MCF 10A (cell line): ENCODE results near the gene DLG2. TPM values are rescaled to one million over a fixed set of nuclear protein-coding genes. Genes with fewer than 3 reads are reported as not detected.

Experiments
- BruUV-seq: library from RNA; stranded (reverse); fragments of 400-500 nt; replicated peaks from 2 replicates; lab custom pipeline; 2021; lab: Mats Ljungman, UMichigan
- CTCF ChIA-PET: fragments of 300-600 bp; sonication (Branson Sonifier 250); formaldehyde crosslinking; extraction: SDS; loops from one replicate; lab custom pipeline; 2021; ENCODE audit warnings: antibody characterized with exemption, inconsistent platforms; lab: Yijun Ruan, JAX
- POLR2A ChIA-PET: fragments of 300-600, 350-650 bp; sonication (Branson Sonifier 250); formaldehyde crosslinking; extraction: SDS; loops from one replicate; lab custom pipeline; 2020; ENCODE audit warnings: antibody characterized with exemption, inconsistent platforms; lab: Yijun Ruan, JAX
- DNase-seq: peaks from one replicate; pipeline ENCODE4 v3.0.0-alpha.2; 2018; ENCODE audit not compliant: unreplicated experiment
- H3K27ac Mint-ChIP-seq: one replicate; pipeline ENCODE4 v1.8.0; 2022; ENCODE audit warnings: mild to moderate bottlenecking, low read depth, mixed read lengths; ENCODE audit not compliant: unreplicated experiment
- H3K27me3 Mint-ChIP-seq: one replicate; pipeline ENCODE4 v1.8.0; 2022; ENCODE audit warnings: mixed read lengths; ENCODE audit not compliant: insufficient read depth, unreplicated experiment
- H3K36me3 Mint-ChIP-seq: one replicate; pipeline ENCODE4 v1.8.0; 2022; ENCODE audit warnings: mild to moderate bottlenecking, moderate library complexity, mixed read lengths; ENCODE audit not compliant: insufficient read depth, unreplicated experiment
- H3K4me1 Mint-ChIP-seq: one replicate; pipeline ENCODE4 v1.8.0; 2022; ENCODE audit warnings: mixed read lengths; ENCODE audit not compliant: insufficient read depth, unreplicated experiment
- H3K4me3 Mint-ChIP-seq: one replicate; pipeline ENCODE4 v1.8.0; 2022; ENCODE audit warnings: mild to moderate bottlenecking, moderate library complexity, mixed read lengths; ENCODE audit not compliant: unreplicated experiment
- H3K9me3 Mint-ChIP-seq: one replicate; pipeline ENCODE4 v1.8.0; 2022; ENCODE audit warnings: mixed read lengths; ENCODE audit not compliant: unreplicated experiment
- intact Hi-C: fragments of 100-400 bp; cut with micrococcal nuclease; formaldehyde crosslinking; loops from 2 replicates; pipeline ENCODE4 v1.14.1; 2022
- total RNA-seq: library from RNA; stranded (reverse); gene quantifications from 2 replicates; pipeline ENCODE4 v1.2.3, GENCODE V29; 2022
- TF ChIP-seq, protein P1 (sequence below): fragments of 200-600 bp; IDR thresholded peaks from one replicate; pipeline ENCODE4 v1.8.0; 2022; ENCODE audit warnings: antibody characterized with exemption, mild to moderate bottlenecking; ENCODE audit not compliant: unreplicated experiment

The DLG2 gene
- total RNA-seq, 1 experiment from 2014 or later = 0.26 TPM

DNA sequence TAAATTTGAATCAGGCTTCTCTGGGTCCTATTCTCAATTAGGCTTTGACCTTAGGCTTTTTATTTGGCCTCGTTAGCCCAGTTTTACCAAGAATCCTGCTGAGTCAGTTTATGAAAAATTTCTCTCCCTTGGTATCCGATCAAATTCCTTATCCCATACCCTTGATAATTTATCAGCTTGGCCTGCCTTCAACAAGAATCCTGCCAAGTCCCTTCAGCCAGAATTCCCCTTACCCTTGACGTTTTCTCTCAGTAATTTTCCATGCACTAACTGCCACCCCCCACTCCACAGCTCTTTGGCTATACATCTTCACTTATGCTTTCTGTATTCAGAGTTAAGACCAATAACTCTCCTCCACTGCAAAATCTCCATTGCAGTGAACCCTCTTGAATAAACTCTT is 1530.0 kb downstream of the DLG2 start:
- intact Hi-C loops = no loop called here
- DNase-seq = no peak
- Mint-ChIP-seq H3K27me3 (peaks cover 11% of the 10 kb centered on the region), H3K4me1 (no peaks in the 10 kb centered on the region), H3K4me3 (no peak overlapping the region), H3K27ac (no peak overlapping the region), H3K9me3 (no peaks in the 10 kb centered on the region), H3K36me3 (no peaks in the 10 kb centered on the region)
- TF ChIP-seq, protein P1, sequence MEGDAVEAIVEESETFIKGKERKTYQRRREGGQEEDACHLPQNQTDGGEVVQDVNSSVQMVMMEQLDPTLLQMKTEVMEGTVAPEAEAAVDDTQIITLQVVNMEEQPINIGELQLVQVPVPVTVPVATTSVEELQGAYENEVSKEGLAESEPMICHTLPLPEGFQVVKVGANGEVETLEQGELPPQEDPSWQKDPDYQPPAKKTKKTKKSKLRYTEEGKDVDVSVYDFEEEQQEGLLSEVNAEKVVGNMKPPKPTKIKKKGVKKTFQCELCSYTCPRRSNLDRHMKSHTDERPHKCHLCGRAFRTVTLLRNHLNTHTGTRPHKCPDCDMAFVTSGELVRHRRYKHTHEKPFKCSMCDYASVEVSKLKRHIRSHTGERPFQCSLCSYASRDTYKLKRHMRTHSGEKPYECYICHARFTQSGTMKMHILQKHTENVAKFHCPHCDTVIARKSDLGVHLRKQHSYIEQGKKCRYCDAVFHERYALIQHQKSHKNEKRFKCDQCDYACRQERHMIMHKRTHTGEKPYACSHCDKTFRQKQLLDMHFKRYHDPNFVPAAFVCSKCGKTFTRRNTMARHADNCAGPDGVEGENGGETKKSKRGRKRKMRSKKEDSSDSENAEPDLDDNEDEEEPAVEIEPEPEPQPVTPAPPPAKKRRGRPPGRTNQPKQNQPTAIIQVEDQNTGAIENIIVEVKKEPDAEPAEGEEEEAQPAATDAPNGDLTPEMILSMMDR = no peak
- ChIA-PET CTCF (interaction anchor here (0.7 kb wide), 3 partner anchors 13 to 143 kb away, joined by 3 to 5 read pairs (median 3); no protein-coding TSS in a partner anchor), POLR2A (interaction anchor here (0.7 kb wide), 1 partner anchor 175 kb away, joined by 3 read pairs; no protein-coding TSS in a partner anchor)
- BruUV-seq = no TSS peak

DNA sequence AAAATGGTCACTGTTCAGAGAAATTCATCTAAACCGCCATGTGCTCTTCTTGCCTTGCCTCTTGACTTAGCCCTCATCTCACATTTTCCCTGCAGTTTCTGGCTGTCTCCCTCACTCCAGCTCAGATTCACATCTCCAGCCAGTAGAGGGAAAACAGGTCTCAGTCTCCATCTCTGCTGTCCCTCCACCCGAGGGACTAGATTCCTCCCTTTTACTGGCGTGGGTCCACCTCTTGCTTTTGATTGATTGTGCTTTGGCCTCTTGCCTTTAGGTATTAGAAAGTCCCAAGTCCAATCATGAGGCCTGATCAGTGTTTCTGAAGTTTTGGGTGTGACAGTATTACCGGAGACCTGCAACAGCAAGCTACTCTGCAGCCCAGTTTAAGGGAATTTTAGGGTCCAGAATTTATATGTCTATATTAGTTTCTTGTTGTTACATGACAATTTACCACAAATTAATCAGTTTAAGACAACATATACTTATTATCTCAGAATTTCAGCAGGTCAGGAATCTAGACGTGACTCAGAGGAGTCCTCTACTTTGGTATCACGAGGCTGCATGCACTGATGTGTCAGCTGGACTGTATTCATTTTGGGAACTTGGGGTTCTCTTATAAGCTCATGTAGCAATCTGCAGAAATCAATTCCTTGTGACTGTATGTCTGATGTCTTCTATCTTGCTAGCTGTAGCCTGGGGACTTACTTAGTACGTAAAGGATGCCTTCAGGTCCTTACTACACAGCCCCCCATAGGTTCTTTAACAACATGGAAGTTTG is 1535.7 kb downstream of the DLG2 start:
- CTCF ChIA-PET = no interaction called here

GRCh38 chr11:84089072-84090057 is 1537.8 kb downstream of the DLG2 start:
- TF ChIP-seq, protein P1 = no peak
- no TSS peak for BruUV-seq
- Mint-ChIP-seq H3K9me3 (no peaks in the 10 kb centered on the region), H3K4me1 (no peaks in the 10 kb centered on the region), H3K27me3 (no peaks in the 10 kb centered on the region), H3K27ac (no peak overlapping the region), H3K36me3 (no peaks in the 10 kb centered on the region), H3K4me3 (no peak overlapping the region)
- ChIA-PET POLR2A (no interaction called here), CTCF (no interaction called here)
- intact Hi-C loops = no loop called here
- DNase-seq = no peak

More for the DNA sequence above, 1535.7 kb downstream of the DLG2 start:
- Mint-ChIP-seq H3K9me3 (no peaks in the 10 kb centered on the region), H3K27me3 (peaks cover 11% of the 10 kb centered on the region), H3K27ac (no peak overlapping the region), H3K36me3 (no peaks in the 10 kb centered on the region), H3K4me3 (no peak overlapping the region), H3K4me1 (no peaks in the 10 kb centered on the region)
- TF ChIP-seq, protein P1 = no peak
- no peak for DNase-seq
- intact Hi-C loops = no loop called here
- POLR2A ChIA-PET = no interaction called here
- BruUV-seq = no TSS peak

DNA sequence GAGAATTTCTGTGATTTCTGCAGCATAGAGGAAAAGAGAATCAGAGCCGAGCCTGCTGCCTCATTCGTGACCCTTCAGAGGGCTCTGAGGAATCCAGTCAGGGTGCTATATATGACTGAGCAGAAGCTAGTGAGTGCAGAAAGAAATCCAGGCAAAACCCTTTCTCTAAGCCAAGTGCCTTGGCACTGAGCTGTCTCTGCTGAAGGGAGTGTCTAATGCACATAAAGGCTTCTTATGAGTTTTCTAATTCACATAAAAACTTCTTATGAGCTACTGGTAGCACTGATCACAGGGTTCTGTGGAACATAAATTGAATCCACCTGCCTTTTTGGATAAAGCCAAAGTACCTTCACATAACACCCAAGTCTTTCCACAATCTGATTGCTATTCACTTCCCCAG is 1555.3 kb downstream of the DLG2 start:
- peaks cover 9% of the 10 kb centered on the region for H3K27me3 Mint-ChIP-seq
- no peak overlapping the region for H3K27ac Mint-ChIP-seq
- no peak overlapping the region for H3K4me3 Mint-ChIP-seq
- H3K4me1 Mint-ChIP-seq = no peaks in the 10 kb centered on the region
- H3K36me3 Mint-ChIP-seq = no peaks in the 10 kb centered on the region
- POLR2A ChIA-PET = no interaction called here
- peaks cover 17% of the 10 kb centered on the region for H3K9me3 Mint-ChIP-seq
- no TSS peak for BruUV-seq
- intact Hi-C loops = no loop called here
- CTCF ChIA-PET = no interaction called here
- DNase-seq = no peak
- TF ChIP-seq, protein P1 = no peak
